ENCODE results near the gene FGD6.

FGD6 gene

GRCh38 chr12:95217377-95218149 lies at the start of gene FGD6, which contains the start of gene VEZT:
Gene FGD6 (minus strand): TSS chr12:95217467. CDS start chr12:95217240, 227 bp downstream.
Gene VEZT (plus strand): TSS chr12:95217807. CDS start chr12:95217851, 44 bp downstream.
- DNase-seq (ENCODE audit: low read depth): peak; percentile 100

GRCh38 chr12:95266254-95266653 lies 49.0 kb upstream of the FGD6 start:
- no peak for DNase-seq (ENCODE audit: low read depth)
- H3K36me3 ChIP-seq (ENCODE audit: control insufficient read depth, insufficient read depth, low read length, severe bottlenecking): peaks cover 81% of the 10 kb centered on the region

More at GRCh38 chr12:95217377-95218149, at the start of gene FGD6, which contains the start of gene VEZT:
- H3K9me3 ChIP-seq (ENCODE audit: control insufficient read depth, low read length): no peaks in the 10 kb centered on the region
- peaks cover 22% of the 10 kb centered on the region for H3K4me1 ChIP-seq (ENCODE audit: control insufficient read depth, insufficient read depth, low read length)
- H3K27me3 ChIP-seq (replicated peaks; ENCODE audit: control insufficient read depth, insufficient read depth, low read length): no peaks in the 10 kb centered on the region
- no peaks in the 10 kb centered on the region for H3K36me3 ChIP-seq (ENCODE audit: control insufficient read depth, insufficient read depth, low read length, severe bottlenecking)
- peak within 1 kb of the TSS; percentile 99 for H3K9ac ChIP-seq (ENCODE audit: low read length)
- peak within 1 kb of the TSS; percentile 100 for H3K4me3 ChIP-seq (ENCODE audit: low read length)

DNA sequence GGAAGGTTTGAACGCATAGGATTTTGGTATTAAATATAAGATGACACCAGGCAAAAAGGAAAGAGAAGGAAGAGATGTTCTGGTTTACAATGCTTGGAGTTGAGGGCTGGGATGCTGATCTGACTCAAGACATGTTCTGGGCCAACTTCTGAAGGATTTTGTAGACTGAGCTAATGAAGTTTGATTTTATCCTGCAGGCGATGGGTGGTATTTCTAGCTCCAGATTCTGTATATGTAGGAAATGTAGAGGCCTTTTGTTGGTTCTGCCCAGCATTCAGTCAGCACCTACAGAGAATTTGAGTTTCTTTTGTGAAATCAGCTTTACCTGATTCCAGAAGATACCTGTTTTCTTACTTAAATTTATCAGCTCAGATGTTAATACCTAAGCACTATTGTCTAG lies 48.5 kb upstream of the FGD6 start:
- Histone ChIP-seq H3K9me3 (ENCODE audit: control insufficient read depth, low read length) (no peaks in the 10 kb centered on the region), H3K27me3 (replicated peaks; ENCODE audit: control insufficient read depth, insufficient read depth, low read length) (no peaks in the 10 kb centered on the region), H3K4me3 (ENCODE audit: low read length) (no peak overlapping the region), H3K4me1 (ENCODE audit: control insufficient read depth, insufficient read depth, low read length) (no peaks in the 10 kb centered on the region), H3K9ac (ENCODE audit: low read length) (no peak overlapping the region), H3K36me3 (ENCODE audit: control insufficient read depth, insufficient read depth, low read length, severe bottlenecking) (peaks cover 77% of the 10 kb centered on the region)
- no peak for DNase-seq (ENCODE audit: low read depth)

More at GRCh38 chr12:95266254-95266653, 49.0 kb upstream of the FGD6 start:
- Histone ChIP-seq H3K4me3 (ENCODE audit: low read length) (no peak overlapping the region), H3K4me1 (ENCODE audit: control insufficient read depth, insufficient read depth, low read length) (no peaks in the 10 kb centered on the region), H3K27me3 (replicated peaks; ENCODE audit: control insufficient read depth, insufficient read depth, low read length) (no peaks in the 10 kb centered on the region), H3K9ac (ENCODE audit: low read length) (no peak overlapping the region), H3K9me3 (ENCODE audit: control insufficient read depth, low read length) (no peaks in the 10 kb centered on the region)

GRCh38 chr12:95262808-95263207 lies 45.5 kb upstream of the FGD6 start:
- H3K36me3 ChIP-seq (ENCODE audit: control insufficient read depth, insufficient read depth, low read length, severe bottlenecking): peaks cover 82% of the 10 kb centered on the region

DNA sequence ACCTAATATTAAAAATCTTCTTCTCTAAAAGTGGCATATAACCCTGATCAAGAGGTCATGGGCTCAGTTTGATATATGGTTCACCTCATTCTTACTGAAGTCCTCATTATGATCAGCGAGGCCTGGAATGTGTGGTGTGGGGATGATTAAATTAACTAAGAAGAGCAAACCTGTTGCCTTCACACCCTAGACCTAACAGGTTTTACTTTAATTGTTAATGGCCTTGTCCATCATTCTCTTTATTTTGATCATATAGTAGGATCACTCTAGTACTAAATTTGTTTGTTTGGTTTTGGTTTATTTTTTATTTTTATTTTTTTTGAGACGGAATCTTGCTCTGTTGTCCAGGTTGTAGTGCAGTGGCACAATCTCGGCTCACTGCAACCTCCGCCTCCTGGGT lies 43.8 kb upstream of the FGD6 start:
- no peaks in the 10 kb centered on the region for H3K9me3 ChIP-seq (ENCODE audit: control insufficient read depth, low read length)
- no peaks in the 10 kb centered on the region for H3K4me1 ChIP-seq (ENCODE audit: control insufficient read depth, insufficient read depth, low read length)
- peaks cover 82% of the 10 kb centered on the region for H3K36me3 ChIP-seq (ENCODE audit: control insufficient read depth, insufficient read depth, low read length, severe bottlenecking)
- H3K9ac ChIP-seq (ENCODE audit: low read length): no peak overlapping the region
- no peak for DNase-seq (ENCODE audit: low read depth)
- H3K27me3 ChIP-seq (replicated peaks; ENCODE audit: control insufficient read depth, insufficient read depth, low read length): no peaks in the 10 kb centered on the region
- no peak overlapping the region for H3K4me3 ChIP-seq (ENCODE audit: low read length)

More at GRCh38 chr12:95262808-95263207, 45.5 kb upstream of the FGD6 start:
- Histone ChIP-seq H3K27me3 (replicated peaks; ENCODE audit: control insufficient read depth, insufficient read depth, low read length) (no peaks in the 10 kb centered on the region), H3K4me3 (ENCODE audit: low read length) (no peak overlapping the region), H3K9ac (ENCODE audit: low read length) (no peak overlapping the region), H3K4me1 (ENCODE audit: control insufficient read depth, insufficient read depth, low read length) (no peaks in the 10 kb centered on the region), H3K9me3 (ENCODE audit: control insufficient read depth, low read length) (no peaks in the 10 kb centered on the region)
- no peak for DNase-seq (ENCODE audit: low read depth)

DNA sequence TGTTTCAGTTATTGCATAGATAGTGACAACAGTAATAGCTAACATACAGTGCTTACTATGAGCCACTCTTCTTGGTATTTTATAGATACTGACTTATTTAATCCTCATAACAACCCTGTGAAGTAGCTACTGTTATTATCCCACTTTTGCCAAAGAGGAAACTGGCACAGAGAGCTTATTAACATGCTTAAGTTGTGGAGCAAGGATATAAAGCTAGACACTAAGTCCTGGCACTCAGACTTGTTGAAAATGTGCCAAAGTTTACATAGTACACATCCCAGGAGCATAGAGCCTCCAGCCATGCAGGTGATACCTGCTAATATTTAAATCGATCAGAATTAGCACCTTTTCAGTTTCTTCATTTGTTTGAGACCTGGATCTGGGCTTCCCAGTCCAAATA lies 42.1 kb upstream of the FGD6 start:
- H3K36me3 ChIP-seq (ENCODE audit: control insufficient read depth, insufficient read depth, low read length, severe bottlenecking): peaks cover 81% of the 10 kb centered on the region
- H3K9ac ChIP-seq (ENCODE audit: low read length): no peak overlapping the region
- no peaks in the 10 kb centered on the region for H3K4me1 ChIP-seq (ENCODE audit: control insufficient read depth, insufficient read depth, low read length)
- no peaks in the 10 kb centered on the region for H3K27me3 ChIP-seq (replicated peaks; ENCODE audit: control insufficient read depth, insufficient read depth, low read length)
- no peaks in the 10 kb centered on the region for H3K9me3 ChIP-seq (ENCODE audit: control insufficient read depth, low read length)
- H3K4me3 ChIP-seq (ENCODE audit: low read length): no peak overlapping the region
- DNase-seq (ENCODE audit: low read depth): no peak

DNA sequence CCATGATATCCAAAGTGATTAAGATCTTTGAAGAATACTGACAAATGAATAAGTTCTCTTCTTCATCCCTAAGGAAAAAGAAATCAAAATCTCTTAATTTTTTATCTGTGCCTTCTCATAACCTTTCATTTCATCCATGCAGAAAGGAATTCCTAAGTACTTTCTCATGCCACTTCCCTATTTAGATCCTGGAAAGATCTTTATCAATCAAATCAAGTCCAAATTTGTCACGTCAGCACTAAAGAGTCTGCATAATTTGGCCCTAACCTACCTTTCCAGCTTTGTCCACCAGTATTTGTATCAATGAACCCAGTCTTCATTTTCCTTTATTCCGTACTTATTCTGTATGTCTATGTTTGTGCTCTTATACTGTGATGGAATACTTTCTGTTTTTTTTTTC lies 41.5 kb upstream of the FGD6 start:
- Histone ChIP-seq H3K27me3 (replicated peaks; ENCODE audit: control insufficient read depth, insufficient read depth, low read length) (no peaks in the 10 kb centered on the region), H3K4me1 (ENCODE audit: control insufficient read depth, insufficient read depth, low read length) (no peaks in the 10 kb centered on the region), H3K9me3 (ENCODE audit: control insufficient read depth, low read length) (no peaks in the 10 kb centered on the region), H3K4me3 (ENCODE audit: low read length) (no peak overlapping the region), H3K36me3 (ENCODE audit: control insufficient read depth, insufficient read depth, low read length, severe bottlenecking) (peaks cover 80% of the 10 kb centered on the region), H3K9ac (ENCODE audit: low read length) (no peak overlapping the region)
- DNase-seq (ENCODE audit: low read depth): no peak

- Histone ChIP-seq H3K4me3 (ENCODE audit: low read length) (no peak overlapping the region), H3K9me3 (ENCODE audit: control insufficient read depth, low read length) (no peaks in the 10 kb centered on the region), H3K27me3 (replicated peaks; ENCODE audit: control insufficient read depth, insufficient read depth, low read length) (no peaks in the 10 kb centered on the region), H3K4me1 (ENCODE audit: control insufficient read depth, insufficient read depth, low read length) (no peaks in the 10 kb centered on the region), H3K36me3 (ENCODE audit: control insufficient read depth, insufficient read depth, low read length, severe bottlenecking) (peaks cover 80% of the 10 kb centered on the region), H3K9ac (ENCODE audit: low read length) (no peak overlapping the region)
- DNase-seq (ENCODE audit: low read depth): peak; percentile 7
Observed at GRCh38 chr12:95258151-95258550, 40.9 kb upstream of the FGD6 start.

DNA sequence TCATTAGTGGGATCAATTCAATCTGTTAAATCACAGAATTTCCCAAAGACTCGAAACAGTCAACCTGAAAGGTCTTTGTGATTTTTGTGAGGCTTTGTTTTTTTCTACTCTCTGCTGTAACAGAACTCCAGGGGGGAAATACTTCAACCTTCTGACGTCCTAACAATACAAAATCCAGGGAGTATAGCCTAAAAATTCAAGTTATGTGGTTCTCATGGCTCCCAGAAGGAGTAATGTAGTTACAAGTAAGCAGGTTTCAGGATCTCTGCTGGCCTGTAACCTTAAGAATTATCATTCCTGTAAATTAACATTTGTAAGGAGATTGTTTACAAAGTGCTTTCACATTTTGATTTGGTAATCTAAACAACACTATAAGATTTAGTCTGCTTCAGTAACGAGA lies 40.3 kb upstream of the FGD6 start:
- H3K4me1 ChIP-seq (ENCODE audit: control insufficient read depth, insufficient read depth, low read length): no peaks in the 10 kb centered on the region

GRCh38 chr12:95253386-95253785 lies 36.1 kb upstream of the FGD6 start:
- Histone ChIP-seq H3K36me3 (ENCODE audit: control insufficient read depth, insufficient read depth, low read length, severe bottlenecking) (peaks cover 56% of the 10 kb centered on the region), H3K27me3 (replicated peaks; ENCODE audit: control insufficient read depth, insufficient read depth, low read length) (no peaks in the 10 kb centered on the region), H3K4me3 (ENCODE audit: low read length) (no peak overlapping the region), H3K4me1 (ENCODE audit: control insufficient read depth, insufficient read depth, low read length) (peaks cover 15% of the 10 kb centered on the region), H3K9ac (ENCODE audit: low read length) (no peak overlapping the region), H3K9me3 (ENCODE audit: control insufficient read depth, low read length) (no peaks in the 10 kb centered on the region)
- no peak for DNase-seq (ENCODE audit: low read depth)

More for the DNA sequence above, 40.3 kb upstream of the FGD6 start:
- Histone ChIP-seq H3K9ac (ENCODE audit: low read length) (no peak overlapping the region), H3K36me3 (ENCODE audit: control insufficient read depth, insufficient read depth, low read length, severe bottlenecking) (peaks cover 78% of the 10 kb centered on the region), H3K27me3 (replicated peaks; ENCODE audit: control insufficient read depth, insufficient read depth, low read length) (no peaks in the 10 kb centered on the region), H3K4me3 (ENCODE audit: low read length) (no peak overlapping the region), H3K9me3 (ENCODE audit: control insufficient read depth, low read length) (no peaks in the 10 kb centered on the region)
- no peak for DNase-seq (ENCODE audit: low read depth)

- Histone ChIP-seq H3K36me3 (ENCODE audit: control insufficient read depth, insufficient read depth, low read length, severe bottlenecking) (peaks cover 20% of the 10 kb centered on the region), H3K4me3 (ENCODE audit: low read length) (no peak overlapping the region), H3K9me3 (ENCODE audit: control insufficient read depth, low read length) (no peaks in the 10 kb centered on the region), H3K4me1 (ENCODE audit: control insufficient read depth, insufficient read depth, low read length) (peaks cover 38% of the 10 kb centered on the region), H3K9ac (ENCODE audit: low read length) (no peak overlapping the region), H3K27me3 (replicated peaks; ENCODE audit: control insufficient read depth, insufficient read depth, low read length) (no peaks in the 10 kb centered on the region)
- DNase-seq (ENCODE audit: low read depth): peak; percentile 91
Observed at GRCh38 chr12:95248604-95249360, 31.5 kb upstream of the FGD6 start.
